ENCODE measurements around the gene MAP3K7. TPM values are rescaled to one million over a fixed set of nuclear protein-coding genes. Genes with fewer than 3 reads are reported as not detected.

MAP3K7 gene
- total RNA-seq, 1 experiment from 2014 or later: 26.6 TPM

DNA sequence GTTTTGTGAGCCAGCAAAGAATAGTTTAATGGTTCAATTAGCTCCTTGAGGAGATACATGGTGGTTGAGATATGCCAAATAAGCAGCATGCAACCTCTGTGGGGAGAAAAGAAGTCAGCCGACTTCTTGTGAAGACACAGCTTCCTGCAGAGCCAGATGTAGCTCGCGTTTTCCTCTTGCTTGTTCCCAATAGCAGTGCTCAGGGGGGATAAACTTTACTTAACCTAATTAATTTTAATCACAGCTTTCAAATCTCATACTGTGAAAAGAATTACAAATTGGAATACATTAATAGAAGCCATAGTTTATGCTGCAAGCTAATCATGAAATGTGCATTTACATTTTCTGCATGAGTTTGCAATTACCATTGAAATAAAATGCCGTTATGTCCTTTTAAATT, 106.2 kb downstream of the MAP3K7 start:
- Histone ChIP-seq H3K27ac (ENCODE audit: low read depth, low read length) (no peak overlapping the region), H3K9me3 (ENCODE audit: control insufficient read depth in 1 of 2, insufficient read depth in 1 of 2, low read depth in 1 of 2, low read length in 2 of 2) (no peaks in the 10 kb centered on the region), H3K9ac (ENCODE audit: low read length) (no peak overlapping the region), H3K4me3 (replicated peaks in 1 of 2; ENCODE audit: low read depth in 1 of 2, low read length in 2 of 2) (no peak overlapping the region), H2AFZ (ENCODE audit: low read depth, low read length, poor library complexity, severe bottlenecking) (no peak overlapping the region), H3K79me2 (ENCODE audit: insufficient read depth, low read length) (no peaks in the 10 kb centered on the region), H4K20me1 (ENCODE audit: insufficient read depth) (no peaks in the 10 kb centered on the region), H3K4me2 (ENCODE audit: low read length) (no peak overlapping the region), H3K4me1 (ENCODE audit: control insufficient read depth in 1 of 2, insufficient read depth in 2 of 2, low read length in 2 of 2) (peaks cover 0 to 11% of the 10 kb centered on the region in 2 experiments; a peak in 2 of 4 replicates), H3K27me3 (ENCODE audit: insufficient read depth, low read length) (no peaks in the 10 kb centered on the region), H3K36me3 (ENCODE audit: control insufficient read depth in 1 of 2, insufficient read depth in 2 of 2, low read length in 2 of 2) (no peaks in the 10 kb centered on the region), H3K9me2 (ENCODE audit: insufficient read depth) (no peaks in the 10 kb centered on the region)
- BruUV-seq (replicated peaks): no TSS peak
- ATAC-seq (no peak), DNase-seq (ENCODE audit: low read depth, low spot score) (no peak)
- ChIA-PET CTCF (interaction anchor here (5.6 kb wide), 1 partner anchor 541 kb away, joined by 165 read pairs; no protein-coding TSS in a partner anchor), POLR2A (no interaction called here), RAD21 (ENCODE audit: low non-redundant PET in 1 of 2, low total read pairs in 2 of 2, uncharacterized antibody in 2 of 2, unreplicated experiment in 2 of 2) (no interaction called here)
- TF ChIP-seq ZFX (IDR thresholded peaks at IDR 0.05) (no peak), YY1 (IDR thresholded peaks at IDR 0.05; ENCODE audit: extremely low read depth, insufficient replicate concordance, low read depth, low read length) (no peak), ELF1 (IDR thresholded peaks at IDR 0.05; ENCODE audit: borderline replicate concordance, low read depth) (no peak), POLR2A (IDR thresholded peaks at IDR 0.05; ENCODE audit: borderline replicate concordance, extremely low read depth, insufficient read depth, insufficient read length) (no peak), TCF7L2 (IDR thresholded peaks at IDR 0.05; ENCODE audit: borderline replicate concordance, extremely low read depth, insufficient read depth, insufficient read length) (no peak), JUND (IDR thresholded peaks at IDR 0.05) (no peak), SRF (IDR thresholded peaks at IDR 0.05; ENCODE audit: low read depth) (no peak), POLR2AphosphoS5 (IDR thresholded peaks at IDR 0.05; ENCODE audit: low read depth, low read length) (no peak), CEBPB (IDR thresholded peaks at IDR 0.05; ENCODE audit: low read depth) (no peak), EZH2phosphoT487 (IDR thresholded peaks at IDR 0.05; ENCODE audit: borderline replicate concordance) (no peak), CBX3 (IDR thresholded peaks at IDR 0.05; ENCODE audit: low read depth) (no peak)
- TF ChIP-seq, protein P1, sequence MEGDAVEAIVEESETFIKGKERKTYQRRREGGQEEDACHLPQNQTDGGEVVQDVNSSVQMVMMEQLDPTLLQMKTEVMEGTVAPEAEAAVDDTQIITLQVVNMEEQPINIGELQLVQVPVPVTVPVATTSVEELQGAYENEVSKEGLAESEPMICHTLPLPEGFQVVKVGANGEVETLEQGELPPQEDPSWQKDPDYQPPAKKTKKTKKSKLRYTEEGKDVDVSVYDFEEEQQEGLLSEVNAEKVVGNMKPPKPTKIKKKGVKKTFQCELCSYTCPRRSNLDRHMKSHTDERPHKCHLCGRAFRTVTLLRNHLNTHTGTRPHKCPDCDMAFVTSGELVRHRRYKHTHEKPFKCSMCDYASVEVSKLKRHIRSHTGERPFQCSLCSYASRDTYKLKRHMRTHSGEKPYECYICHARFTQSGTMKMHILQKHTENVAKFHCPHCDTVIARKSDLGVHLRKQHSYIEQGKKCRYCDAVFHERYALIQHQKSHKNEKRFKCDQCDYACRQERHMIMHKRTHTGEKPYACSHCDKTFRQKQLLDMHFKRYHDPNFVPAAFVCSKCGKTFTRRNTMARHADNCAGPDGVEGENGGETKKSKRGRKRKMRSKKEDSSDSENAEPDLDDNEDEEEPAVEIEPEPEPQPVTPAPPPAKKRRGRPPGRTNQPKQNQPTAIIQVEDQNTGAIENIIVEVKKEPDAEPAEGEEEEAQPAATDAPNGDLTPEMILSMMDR (IDR thresholded peaks at IDR 0.05 in 2 of 3, conservative IDR thresholded peaks at IDR 0.05 in 1 of 3; ENCODE audit: borderline replicate concordance in 1 of 3, insufficient read depth in 1 of 3, low read depth in 2 of 3, low read length in 2 of 3): no peak
- TF ChIP-seq, protein P2, sequence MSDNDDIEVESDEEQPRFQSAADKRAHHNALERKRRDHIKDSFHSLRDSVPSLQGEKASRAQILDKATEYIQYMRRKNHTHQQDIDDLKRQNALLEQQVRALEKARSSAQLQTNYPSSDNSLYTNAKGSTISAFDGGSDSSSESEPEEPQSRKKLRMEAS (IDR thresholded peaks at IDR 0.05): no peak
- TF ChIP-seq, protein P3, sequence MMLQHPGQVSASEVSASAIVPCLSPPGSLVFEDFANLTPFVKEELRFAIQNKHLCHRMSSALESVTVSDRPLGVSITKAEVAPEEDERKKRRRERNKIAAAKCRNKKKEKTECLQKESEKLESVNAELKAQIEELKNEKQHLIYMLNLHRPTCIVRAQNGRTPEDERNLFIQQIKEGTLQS (IDR thresholded peaks at IDR 0.05): no peak
- intact Hi-C loops (cut with micrococcal nuclease): no loop called here

Measured in HCT116 (cell line).